Stimulated activated CD8-positive, alpha-beta memory T cell treated with anti-CD3 and anti-CD28 coated beads, Interleukin-12 subunit alpha, Interleukin-12 subunit beta, amount 100 ng/mL, for 24 hours (primary cell): Measurements from ENCODE around the gene SYT6.

Experiments used
- DNase-seq: peaks from one replicate; pipeline ENCODE4 v3.0.0-alpha.2; 2020; ENCODE audit errors: extremely low read depth

The SYT6 gene

GRCh38 chr1:114153261-114154145, at the start of gene SYT6:
Gene SYT6 (minus strand): TSS chr1:114153869. CDS start chr1:114153772, 97 bp downstream.
- no peak for DNase-seq

- no peak for DNase-seq
Measured at GRCh38 chr1:114201486-114201885, 47.8 kb upstream of the SYT6 start.

GRCh38 chr1:114199017-114199594, 45.4 kb upstream of the SYT6 start:
- DNase-seq: no peak

GRCh38 chr1:114196992-114197907, 43.6 kb upstream of the SYT6 start:
- DNase-seq: no peak

- no peak for DNase-seq
Measured at GRCh38 chr1:114195819-114196218, 42.1 kb upstream of the SYT6 start.

- no peak for DNase-seq
Measured at GRCh38 chr1:114192328-114192727, 38.7 kb upstream of the SYT6 start.

- DNase-seq: no peak
Measured at GRCh38 chr1:114189398-114189797, 35.7 kb upstream of the SYT6 start.

GRCh38 chr1:114181356-114181755, 27.7 kb upstream of the SYT6 start:
- DNase-seq: no peak

GRCh38 chr1:114180742-114181141, 27.1 kb upstream of the SYT6 start:
- no peak for DNase-seq

- no peak for DNase-seq
Measured at GRCh38 chr1:114178936-114179335, 25.3 kb upstream of the SYT6 start.

GRCh38 chr1:114177282-114177681, 23.6 kb upstream of the SYT6 start:
- DNase-seq: no peak

- no peak for DNase-seq
Measured at GRCh38 chr1:114176366-114176765, 22.7 kb upstream of the SYT6 start.

GRCh38 chr1:114173680-114174079, 20.0 kb upstream of the SYT6 start:
- no peak for DNase-seq

GRCh38 chr1:114169509-114169908, 15.8 kb upstream of the SYT6 start:
- no peak for DNase-seq

- no peak for DNase-seq
Measured at GRCh38 chr1:114167226-114167625, 13.6 kb upstream of the SYT6 start.

GRCh38 chr1:114164840-114165543, 11.3 kb upstream of the SYT6 start:
- DNase-seq: no peak

- DNase-seq: no peak
Measured at GRCh38 chr1:114159941-114160340, 6.3 kb upstream of the SYT6 start.

GRCh38 chr1:114157275-114157660, 3.6 kb upstream of the SYT6 start:
- no peak for DNase-seq

- no peak for DNase-seq
Measured at GRCh38 chr1:114156538-114157274, 3.0 kb upstream of the SYT6 start.

- no peak for DNase-seq
Measured at GRCh38 chr1:114155706-114156105, 2.0 kb upstream of the SYT6 start.

- DNase-seq: no peak
Measured at GRCh38 chr1:114154963-114155322, 1.3 kb upstream of the SYT6 start.
